DOHH2 (cell line): ENCODE results near the gene SMYD1.

Experiments used
- H3F3A ChIP-seq: fragments of 200-600 bp; sonication (generic), shearing (Covaris generic); 2 replicates; pipeline ENCODE4 v1.6.0; 2016; ENCODE audit warnings: antibody characterized with exemption, mild to moderate bottlenecking; ENCODE audit not compliant: control insufficient read depth, insufficient read depth
- H3K27ac ChIP-seq: fragments of 200-600 bp; sonication (generic); 2 replicates; pipeline ENCODE4 v1.5.1; 2014; ENCODE audit warnings: low read depth, mild to moderate bottlenecking, low read length, moderate library complexity
- H3K27me3 ChIP-seq: fragments of 200-600 bp; sonication (generic); 2 replicates; pipeline ENCODE4 v1.6.1; 2014; ENCODE audit warnings: mild to moderate bottlenecking, low read length, mixed read lengths; ENCODE audit not compliant: control insufficient read depth
- H3K36me3 ChIP-seq: fragments of 200-600 bp; sonication (generic); 2 replicates; pipeline ENCODE4 v1.6.1; 2014; ENCODE audit warnings: mild to moderate bottlenecking, low read length, moderate library complexity, mixed read lengths; ENCODE audit not compliant: control insufficient read depth
- H3K4me1 ChIP-seq: fragments of 200-600 bp; sonication (generic); 2 replicates; pipeline ENCODE4 v1.6.1; 2014; ENCODE audit warnings: mild to moderate bottlenecking, low read length, mixed read lengths; ENCODE audit not compliant: control insufficient read depth
- H3K4me2 ChIP-seq: fragments of 200-600 bp; sonication (generic); 2 replicates; pipeline ENCODE4 v1.6.0; 2014; ENCODE audit warnings: mild to moderate bottlenecking, low read length, moderate library complexity
- H3K4me3 ChIP-seq: fragments of 200-600 bp; sonication (generic); 2 replicates; pipeline ENCODE4 v1.5.1; 2014; ENCODE audit warnings: mild to moderate bottlenecking, low read length, mixed read lengths
- H3K79me2 ChIP-seq: fragments of 200-600 bp; sonication (generic); 2 replicates; pipeline ENCODE4 v1.6.1; 2014; ENCODE audit warnings: mild to moderate bottlenecking, low read length, mixed read lengths; ENCODE audit not compliant: control insufficient read depth
- H3K9me2 ChIP-seq: fragments of 200-600 bp; sonication (generic); replicated peaks from 2 replicates; pipeline ENCODE4 v1.6.1; 2014; ENCODE audit warnings: mild to moderate bottlenecking, low read length, mixed read lengths; ENCODE audit not compliant: control insufficient read depth
- H3K9me3 ChIP-seq: fragments of 200-600 bp; sonication (generic); 2 replicates; pipeline ENCODE4 v1.6.1; 2014; ENCODE audit warnings: antibody characterized with exemption, low read length, mixed read lengths; ENCODE audit not compliant: control insufficient read depth, insufficient read depth
- H4K20me1 ChIP-seq: fragments of 200-600 bp; sonication (generic); 2 replicates; pipeline ENCODE4 v1.6.0; 2014; ENCODE audit warnings: low read depth, mild to moderate bottlenecking, antibody characterized with exemption, low read length, moderate library complexity; ENCODE audit not compliant: control insufficient read depth, insufficient read depth
- CTCF ChIP-seq: fragments of 200-600 bp; sonication (generic); IDR thresholded peaks from one replicate; pipeline ENCODE4 v1.5.1; 2014; ENCODE audit warnings: antibody characterized with exemption, mild to moderate bottlenecking, low read depth, low read length; ENCODE audit not compliant: poor library complexity, severe bottlenecking
- EZH2phosphoT487 ChIP-seq: fragments of 200-600 bp; sonication (generic); IDR thresholded peaks from 2 replicates; pipeline ENCODE4 v1.6.1; 2017; ENCODE audit warnings: borderline replicate concordance, mild to moderate bottlenecking, antibody characterized with exemption, low read length, moderate library complexity, mixed read lengths

Gene SMYD1

GRCh38 chr2:88074854-88075292 is 7.2 kb downstream of the SMYD1 start:
- Histone ChIP-seq H3K27me3 (0 out of 2 replicates have a peak, but pooled peaks cover 2% of the 10 kb centered on the region), H3F3A (no peaks in the 10 kb centered on the region), H3K9me3 (no peaks in the 10 kb centered on the region), H3K4me1 (no peaks in the 10 kb centered on the region), H3K4me2 (no peak overlapping the region), H3K9me2 (no peaks in the 10 kb centered on the region), H3K79me2 (no peaks in the 10 kb centered on the region), H3K4me3 (no peak overlapping the region), H3K27ac (no peak overlapping the region), H3K36me3 (no peaks in the 10 kb centered on the region), H4K20me1 (no peaks in the 10 kb centered on the region)
- TF ChIP-seq CTCF (no peak), EZH2phosphoT487 (no peak)

- H3F3A ChIP-seq = no peaks in the 10 kb centered on the region
- H3K27ac ChIP-seq = no peak overlapping the region
- H4K20me1 ChIP-seq = no peaks in the 10 kb centered on the region
- H3K79me2 ChIP-seq = no peaks in the 10 kb centered on the region
- TF ChIP-seq CTCF (no peak), EZH2phosphoT487 (no peak)
- H3K9me3 ChIP-seq = no peaks in the 10 kb centered on the region
- no peaks in the 10 kb centered on the region for H3K4me1 ChIP-seq
- H3K4me3 ChIP-seq = no peak overlapping the region
- H3K36me3 ChIP-seq = no peaks in the 10 kb centered on the region
- H3K9me2 ChIP-seq = no peaks in the 10 kb centered on the region
- no peak overlapping the region for H3K4me2 ChIP-seq
- 0 out of 2 replicates have a peak, but pooled peaks cover 5% of the 10 kb centered on the region for H3K27me3 ChIP-seq
These were observed 9.5 kb downstream of the SMYD1 start for GRCh38 chr2:88077080-88077479.

- Histone ChIP-seq H3K4me2 (no peak overlapping the region), H3K9me2 (no peaks in the 10 kb centered on the region), H3K4me3 (no peak overlapping the region), H3F3A (no peaks in the 10 kb centered on the region), H3K27ac (no peak overlapping the region), H3K36me3 (no peaks in the 10 kb centered on the region), H3K27me3 (0 out of 2 replicates have a peak, but pooled peaks cover 5% of the 10 kb centered on the region), H3K79me2 (no peaks in the 10 kb centered on the region), H4K20me1 (no peaks in the 10 kb centered on the region), H3K4me1 (no peaks in the 10 kb centered on the region), H3K9me3 (no peaks in the 10 kb centered on the region)
- no peak for TF ChIP-seq EZH2phosphoT487
- TF ChIP-seq CTCF = no peak
These were observed 11.1 kb downstream of the SMYD1 start for GRCh38 chr2:88078643-88079172.
